IMR-90 (cell line): ENCODE results near the gene KIRREL2. TPM values are rescaled to one million over a fixed set of nuclear protein-coding genes. Genes with fewer than 3 reads are reported as not detected.

Experiments used
- ATAC-seq: fragments of 200-7000 bp; cut with Tn5 transposase; 2 replicates; pipeline ENCODE4 v1.9.1; 2020; ENCODE audit warnings: low read depth, mild to moderate bottlenecking, moderate library complexity
- BruUV-seq: library from RNA; stranded (reverse); fragments of 400-500 nt; replicated peaks from 2 replicates; lab custom pipeline; 2021; lab: Mats Ljungman, UMichigan
- CTCF ChIA-PET: fragments of 300-600 bp; formaldehyde crosslinking; extraction: SDS; loops from one replicate; lab custom pipeline; 2021; ENCODE audit warnings: antibody characterized with exemption; lab: Yijun Ruan, JAX
- POLR2A ChIA-PET: fragments of 300-600 bp; sonication (Branson Sonifier 250); formaldehyde crosslinking; loops from one replicate; lab custom pipeline; 2022; ENCODE audit warnings: antibody characterized with exemption; ENCODE audit not compliant: unreplicated experiment; lab: Charles Lee
- DNase-seq: peaks from one replicate; pipeline ENCODE4 v3.0.0; 2013
- H2AFZ ChIP-seq: replicated peaks from 2 replicates; pipeline ENCODE3; 2013; ENCODE audit warnings: low read length, mild to moderate bottlenecking; ENCODE audit not compliant: poor library complexity
- H2AK5ac ChIP-seq: 2 replicates; pipeline ENCODE4 v1.6.1; 2013; ENCODE audit warnings: low read depth, low read length, inconsistent platforms
- H2AK9ac ChIP-seq: replicated peaks from 2 replicates; pipeline ENCODE3; 2013; ENCODE audit warnings: mild to moderate bottlenecking, low read depth, low read length, moderate library complexity; ENCODE audit not compliant: poor library complexity
- H2BK120ac ChIP-seq: 2 replicates; pipeline ENCODE4 v1.6.1; 2013; ENCODE audit warnings: low read depth, low read length, inconsistent platforms
- H2BK15ac ChIP-seq: 3 replicates; pipeline ENCODE4 v1.6.1; 2013; ENCODE audit warnings: low read depth, low read length, inconsistent platforms
- H2BK20ac ChIP-seq: 2 replicates; pipeline ENCODE4 v1.6.1; 2013; ENCODE audit warnings: low read depth, mild to moderate bottlenecking, inconsistent platforms, low read length, moderate library complexity
- H2BK5ac ChIP-seq: 2 replicates; pipeline ENCODE4 v1.6.1; 2013; ENCODE audit warnings: mild to moderate bottlenecking, low read depth, low read length, inconsistent platforms; ENCODE audit not compliant: poor library complexity, severe bottlenecking
- H3K14ac ChIP-seq: replicated peaks from 2 replicates; pipeline ENCODE4 v1.6.1; 2013; ENCODE audit warnings: low read depth, low read length, inconsistent platforms
- H3K18ac ChIP-seq: 2 replicates; pipeline ENCODE4 v1.6.1; 2013; ENCODE audit warnings: low read depth, low read length, control low read depth
- H3K23ac ChIP-seq: 2 replicates; pipeline ENCODE4 v1.6.1; 2013; ENCODE audit warnings: low read depth, low read length, inconsistent platforms
- H3K27ac ChIP-seq: 2 replicates; pipeline ENCODE4 v1.5.1; 2013; ENCODE audit warnings: mild to moderate bottlenecking, control low read depth, low read length; ENCODE audit not compliant: insufficient read depth
- H3K27me3 ChIP-seq: 2 replicates; pipeline ENCODE4 v1.6.1; 2013; ENCODE audit warnings: low read length; ENCODE audit not compliant: control insufficient read depth, insufficient read depth
- H3K36me3 ChIP-seq: 2 replicates; pipeline ENCODE4 v1.6.1; 2013; ENCODE audit warnings: low read length, mixed read lengths; ENCODE audit not compliant: control insufficient read depth, insufficient read depth
- H3K4ac ChIP-seq: 2 replicates; pipeline ENCODE4 v1.6.1; 2013; ENCODE audit warnings: low read depth, low read length, inconsistent platforms
- H3K4me1 ChIP-seq: 2 replicates; pipeline ENCODE4 v1.6.1; 2013; ENCODE audit warnings: low read length, mixed read lengths; ENCODE audit not compliant: control insufficient read depth, insufficient read depth
- H3K4me2 ChIP-seq: 2 replicates; pipeline ENCODE4 v1.6.1; 2013; ENCODE audit warnings: low read depth, mild to moderate bottlenecking, control low read depth, low read length, moderate library complexity
- H3K4me3 ChIP-seq: 2 replicates; pipeline ENCODE4 v1.5.1; 2013; ENCODE audit warnings: low read depth, mild to moderate bottlenecking, control low read depth, low read length, moderate library complexity; ENCODE audit not compliant: insufficient read depth
- H3K56ac ChIP-seq: 2 replicates; pipeline ENCODE4 v1.6.1; 2013; ENCODE audit warnings: low read length, inconsistent platforms; ENCODE audit not compliant: insufficient read depth; ENCODE audit errors: extremely low read depth
- H3K79me1 ChIP-seq, 2 experiments: 2 replicates each; pipeline ENCODE4 v1.6.1; 2013; ENCODE audit warnings: low read length in 2 of 2, inconsistent platforms in 1 of 2, low read depth in 1 of 2
- H3K9ac ChIP-seq: 2 replicates; pipeline ENCODE4 v1.6.1; 2013; ENCODE audit warnings: low read depth, low read length, control low read depth
- H3K9me1 ChIP-seq: 2 replicates; pipeline ENCODE4 v1.6.1; 2013; ENCODE audit warnings: low read length, inconsistent platforms; ENCODE audit not compliant: insufficient read depth
- H3K9me3 ChIP-seq: 2 replicates; pipeline ENCODE4 v1.6.1; 2013; ENCODE audit warnings: low read length; ENCODE audit not compliant: control insufficient read depth, insufficient read depth
- H4K20me1 ChIP-seq: 2 replicates; pipeline ENCODE4 v1.6.1; 2013; ENCODE audit warnings: low read length, inconsistent platforms; ENCODE audit not compliant: insufficient read depth
- H4K5ac ChIP-seq: 2 replicates; pipeline ENCODE4 v1.6.1; 2013; ENCODE audit warnings: mild to moderate bottlenecking, low read depth, low read length, control low read depth
- H4K8ac ChIP-seq, 2 experiments: 2 replicates each; pipeline ENCODE4 v1.6.1; 2013; ENCODE audit warnings: low read depth in 2 of 2, low read length in 2 of 2, control low read depth in 1 of 2, inconsistent platforms in 1 of 2
- H4K91ac ChIP-seq: 2 replicates; pipeline ENCODE4 v1.6.1; 2013; ENCODE audit warnings: low read depth, low read length, inconsistent platforms; ENCODE audit not compliant: insufficient read depth
- BHLHE40 ChIP-seq: fragments of 150-350 bp; IDR thresholded peaks from 2 replicates; pipeline ENCODE4 v1.6.1; 2016; ENCODE audit warnings: mild to moderate bottlenecking, low read depth, low read length
- CEBPB ChIP-seq: IDR thresholded peaks from 2 replicates; pipeline ENCODE4 v1.6.1; 2012; ENCODE audit warnings: low read depth, low read length, improper control_type of control experiment
- CHD1 ChIP-seq: IDR thresholded peaks from 2 replicates; pipeline ENCODE4 v1.6.1; 2012; ENCODE audit warnings: low read depth, low read length, improper control_type of control experiment
- CTCF ChIP-seq: conservative IDR thresholded peaks from 2 replicates; pipeline ENCODE4 v1.5.1; 2012; ENCODE audit warnings: mild to moderate bottlenecking, low read depth, low read length, improper control_type of control experiment
- ELK1 ChIP-seq: fragments of 150-350 bp; IDR thresholded peaks from 2 replicates; pipeline ENCODE4 v1.6.1; 2016; ENCODE audit warnings: low read depth, mild to moderate bottlenecking, low read length, moderate library complexity, borderline replicate concordance
- FOS ChIP-seq: fragments of 150-350 bp; IDR thresholded peaks from 2 replicates; pipeline ENCODE4 v1.6.1; 2016; ENCODE audit warnings: low read depth, low read length
- MAZ ChIP-seq: IDR thresholded peaks from 2 replicates; pipeline ENCODE4 v1.6.1; 2012; ENCODE audit warnings: low read depth, mild to moderate bottlenecking, low read length, improper control_type of control experiment, moderate library complexity, borderline replicate concordance
- MXI1 ChIP-seq: IDR thresholded peaks from 2 replicates; pipeline ENCODE4 v1.6.1; 2012; ENCODE audit warnings: low read depth, mild to moderate bottlenecking, low read length, moderate library complexity, borderline replicate concordance
- NFE2L2 ChIP-seq: fragments of 150-350 bp; IDR thresholded peaks from 2 replicates; pipeline ENCODE4 v1.6.1; 2016; ENCODE audit warnings: low read depth, mild to moderate bottlenecking, low read length
- POLR2A ChIP-seq: IDR thresholded peaks from 2 replicates; pipeline ENCODE4 v1.6.1; 2012; ENCODE audit warnings: mild to moderate bottlenecking, low read depth, low read length
- RAD21 ChIP-seq: IDR thresholded peaks from 2 replicates; pipeline ENCODE4 v1.6.1; 2012; ENCODE audit warnings: low read length, improper control_type of control experiment
- RCOR1 ChIP-seq: IDR thresholded peaks from 2 replicates; pipeline ENCODE4 v1.6.1; 2012; ENCODE audit warnings: mild to moderate bottlenecking, low read length, improper control_type of control experiment; ENCODE audit not compliant: insufficient replicate concordance
- RFX5 ChIP-seq: IDR thresholded peaks from 2 replicates; pipeline ENCODE4 v1.8.0; 2012; ENCODE audit warnings: low read depth, mild to moderate bottlenecking, low read length, moderate library complexity
- SMC3 ChIP-seq: fragments of 150-350 bp; IDR thresholded peaks from 2 replicates; pipeline ENCODE4 v1.6.1; 2016; ENCODE audit warnings: low read depth, mild to moderate bottlenecking, antibody characterized with exemption, low read length, moderate library complexity
- USF2 ChIP-seq: fragments of 150-350 bp; IDR thresholded peaks from 2 replicates; pipeline ENCODE4 v1.6.1; 2017; ENCODE audit warnings: mild to moderate bottlenecking, antibody characterized with exemption, low read length, low read depth
- WGBS, 2 experiments: methylation state at CpG; one replicate each; pipeline versions ENCODE4 v1.1.5 to v1.1.7; 2013; ENCODE audit warnings: missing lambda C conversion rate in 2 of 2; ENCODE audit not compliant: insufficient read length in 1 of 2; ENCODE audit errors: extremely low coverage in 2 of 2; 5-methylcytosine and 5-hydroxymethylcytosine counted together
- dilution Hi-C: fragments of 300-500 bp; cut with HindIII; formaldehyde crosslinking; loops from one replicate; pipeline ENCODE4 v1.14.3; 2018; ENCODE audit warnings: low sequenced_read_pairs; ENCODE audit not compliant: unreplicated experiment
- in situ Hi-C: fragments of 300-500 bp; cut with MboI; formaldehyde crosslinking; loops from 3 replicates; pipeline ENCODE4 v1.14.3; 2019; ENCODE audit warnings: low sequenced_read_pairs, inconsistent platforms, mixed read lengths
- intact Hi-C: fragments of 100-400 bp; cut with micrococcal nuclease; formaldehyde crosslinking; loops from 2 replicates; pipeline ENCODE4 v1.10.0; 2022
- polyA plus RNA-seq, 3 experiments: library from polyadenylated mRNA; depleted of rRNA; stranded (reverse); fragments of >200 nt; gene quantifications; 2 replicates each; pipeline ENCODE4 v1.2.3, GENCODE V29; 2012; ENCODE audit warnings: low replicate concordance in 1 of 3
- total RNA-seq: library from RNA; depleted of rRNA; stranded (reverse); fragments of >200 nt; gene quantifications from 2 replicates; pipeline ENCODE4 v1.2.3, GENCODE V29; 2012

The KIRREL2 gene
- total and polyA plus RNA-seq, 2 of the 4 experiments (the other 2 are of a cell fraction), result not detected

GRCh38 chr19:35851213-35852028, 5.3 kb upstream of the KIRREL2 start:
- intact Hi-C loops (loop anchor here (2.0 kb wide), 1 partner anchor 49 kb away; no protein-coding TSS in a partner anchor), in situ Hi-C loops (no loop called here), dilution Hi-C loops (no loop called here)
- Histone ChIP-seq H3K18ac (no peak overlapping the region), H3K9ac (no peak overlapping the region), H2BK20ac (no peak overlapping the region), H2AK9ac (no peak overlapping the region), H3K9me3 (no peaks in the 10 kb centered on the region), H3K36me3 (no peaks in the 10 kb centered on the region), H4K20me1 (no peaks in the 10 kb centered on the region), H2AK5ac (no peak overlapping the region), H3K27me3 (peaks cover 68% of the 10 kb centered on the region), H4K5ac (no peak overlapping the region), H2AFZ (peak overlapping the region; percentile 63), H2BK5ac (no peak overlapping the region), H4K91ac (no peak overlapping the region), H4K8ac (no peak overlapping the region), H3K27ac (no peak overlapping the region), H3K4me1 (no peaks in the 10 kb centered on the region), H3K79me1 (no peaks in the 10 kb centered on the region), H3K4me3 (no peak overlapping the region), H3K4me2 (no peak overlapping the region), H2BK15ac (no peak overlapping the region), H3K14ac (no peak overlapping the region), H2BK120ac (no peak overlapping the region), H3K4ac (no peak overlapping the region), H3K9me1 (no peaks in the 10 kb centered on the region), H3K23ac (no peak overlapping the region), H3K56ac (no peak overlapping the region)
- ChIA-PET CTCF (no interaction called here), POLR2A (no interaction called here)
- ATAC-seq, result no peak
- no TSS peak for BruUV-seq
- 39% methylated on average over 8 of the region's 32 CpGs; no CpG with 5 or more reads in 1 of the 2 experiments for WGBS, 2 experiments
- no peak for DNase-seq
- TF ChIP-seq SMC3 (no peak), RAD21 (no peak), MAZ (no peak), ELK1 (no peak), MXI1 (no peak), RFX5 (no peak), CEBPB (no peak), FOS (no peak), RCOR1 (no peak), CTCF (no peak), BHLHE40 (no peak), POLR2A (no peak), CHD1 (no peak), NFE2L2 (no peak), USF2 (no peak)
